ENCODE results near the gene SYT10. TPM values are rescaled to one million over a fixed set of nuclear protein-coding genes. Genes with fewer than 3 reads are reported as not detected.
"Not testable (repeated sequence)": the region's sequence is repeated elsewhere in the genome, so short reads cannot be mapped to it uniquely, and the experiment has no call there.

SYT10 gene
- total RNA-seq, 1 experiment from 2014 or later, result not detected

GRCh38 chr12:33349791-33350190 is 89.8 kb downstream of the SYT10 start:
- no peak for DNase-seq (ENCODE audit: low spot score)

GRCh38 chr12:33331961-33332398 is 107.6 kb downstream of the SYT10 start:
- DNase-seq (ENCODE audit: low spot score), result not testable (repeated sequence)

GRCh38 chr12:33330940-33331339 is 108.7 kb downstream of the SYT10 start:
- DNase-seq (ENCODE audit: low spot score), result no peak

All from H4 (cell line).